GM21717 (cell line): ENCODE results near the gene CAST.
"Not testable (repeated sequence)": the region's sequence is repeated elsewhere in the genome, so short reads cannot be mapped to it uniquely, and the experiment has no call there.

ENCODE experiments used
- ATAC-seq: cut with Tn5 transposase; IDR thresholded peaks from one replicate; pipeline ENCODE4 v1.9.1; 2021; ENCODE audit warnings: mild to moderate bottlenecking, moderate library complexity; ENCODE audit not compliant: unreplicated experiment

CAST gene

GRCh38 chr5:96743805-96744204, 81.6 kb downstream of the CAST start:
- no peak for ATAC-seq

- not testable (repeated sequence) for ATAC-seq
Observed at GRCh38 chr5:96744218-96744617, 82.0 kb downstream of the CAST start.

- ATAC-seq = no peak
Observed at GRCh38 chr5:96745025-96745424, 82.8 kb downstream of the CAST start.

- no peak for ATAC-seq
Observed at GRCh38 chr5:96745844-96746531, 83.8 kb downstream of the CAST start.

- ATAC-seq = no peak
Observed at GRCh38 chr5:96747720-96748119, 85.5 kb downstream of the CAST start.

GRCh38 chr5:96750110-96750822, 88.1 kb downstream of the CAST start:
- no peak for ATAC-seq

- ATAC-seq = no peak
Observed at GRCh38 chr5:96751203-96752169, 89.3 kb downstream of the CAST start.

- ATAC-seq = no peak
Observed at GRCh38 chr5:96752341-96753016, 90.3 kb downstream of the CAST start.

GRCh38 chr5:96753017-96753397, 90.8 kb downstream of the CAST start:
- no peak for ATAC-seq

- no peak for ATAC-seq
Observed at GRCh38 chr5:96753848-96754247, 91.7 kb downstream of the CAST start.

GRCh38 chr5:96755851-96756250, 93.7 kb downstream of the CAST start:
- no peak for ATAC-seq

GRCh38 chr5:96756985-96757384, 94.8 kb downstream of the CAST start:
- no peak for ATAC-seq

- ATAC-seq = no peak
Observed at GRCh38 chr5:96758621-96759020, 96.4 kb downstream of the CAST start.

GRCh38 chr5:96761618-96762017, 99.4 kb downstream of the CAST start:
- ATAC-seq = no peak

- ATAC-seq = no peak
Observed at GRCh38 chr5:96763026-96763425, 100.8 kb downstream of the CAST start.

- no peak for ATAC-seq
Observed at GRCh38 chr5:96765043-96765442, 102.9 kb downstream of the CAST start.

GRCh38 chr5:96768708-96769251, 106.6 kb downstream of the CAST start:
- ATAC-seq = no peak

GRCh38 chr5:96771395-96771794, 109.2 kb downstream of the CAST start:
- ATAC-seq = no peak

- no peak for ATAC-seq
Observed at GRCh38 chr5:96772111-96772510, 109.9 kb downstream of the CAST start.

- ATAC-seq = no peak
Observed at GRCh38 chr5:96772542-96772941, 110.4 kb downstream of the CAST start.

- ATAC-seq = no peak
Observed at GRCh38 chr5:96775050-96775449, 112.9 kb downstream of the CAST start.
